Kidney (tissue), 14 donors: ENCODE measurements around the gene SLC49A3. TPM values are rescaled to one million over a fixed set of nuclear protein-coding genes. Genes with fewer than 3 reads are reported as not detected.
"Not testable (repeated sequence)": the region's sequence is repeated elsewhere in the genome, so short reads cannot be mapped to it uniquely, and the experiment has no call there.

Experiments used
- DNase-seq, 5 donors: peaks; one replicate each; pipeline ENCODE4 v3.0.0-alpha.2; 2013 to 2020
- FAIRE-seq: peaks from 2 replicates; lab custom pipeline; 2012; peaks lifted over from hg19 to GRCh38; lab: Jason Lieb, UNC
- H3K27ac ChIP-seq, 2 donors: one replicate each; pipeline ENCODE4 v1.7.0; 2013; ENCODE audit warnings: low read depth in 2 of 2, low read length in 2 of 2, inconsistent platforms in 1 of 2
- H3K27me3 ChIP-seq: one replicate; pipeline ENCODE4 v1.7.1; 2013; ENCODE audit warnings: low read length, inconsistent platforms; ENCODE audit not compliant: control insufficient read depth, insufficient read depth
- H3K36me3 ChIP-seq, 3 donors: one replicate each; pipeline versions ENCODE4 v1.7.0 to v1.7.1; 2013; ENCODE audit warnings: low read length in 3 of 3, control low read depth in 1 of 3, inconsistent platforms in 1 of 3; ENCODE audit not compliant: insufficient read depth in 3 of 3, control insufficient read depth in 2 of 3
- H3K4me1 ChIP-seq, 3 donors: one replicate each; pipeline versions ENCODE4 v1.7.0 to v1.7.1; 2013; ENCODE audit warnings: low read length in 3 of 3, inconsistent platforms in 1 of 3, low read depth in 1 of 3; ENCODE audit not compliant: control insufficient read depth in 2 of 3, insufficient read depth in 2 of 3
- H3K4me3 ChIP-seq, 3 donors: one replicate each; pipeline versions ENCODE4 v1.7.0 to v1.8.1; 2013; ENCODE audit warnings: low read length in 3 of 3, control low read depth in 1 of 3, inconsistent platforms in 1 of 3
- H3K9ac ChIP-seq, 3 donors: one replicate each; pipeline versions ENCODE4 v1.7.0 to v1.7.1; 2013; ENCODE audit warnings: low read length in 3 of 3, control low read depth in 1 of 3, inconsistent platforms in 1 of 3
- H3K9me3 ChIP-seq, 3 donors: one replicate each; pipeline versions ENCODE4 v1.7.0 to v1.7.1; 2013; ENCODE audit warnings: low read length in 3 of 3, control low read depth in 1 of 3, inconsistent platforms in 1 of 3; ENCODE audit not compliant: control insufficient read depth in 2 of 3, insufficient read depth in 1 of 3
- intact Hi-C: fragments of 100-400 bp; cut with DNase I; formaldehyde crosslinking; loops from one replicate; pipeline ENCODE4 v1.11.1; 2022
- polyA plus RNA-seq: library from polyadenylated mRNA; stranded (reverse); fragments of 350-450 nt; fragmentation: Illumina TruSeq; extraction: RNeasy Lipid Tissue Mini Kit (QIAGEN cat#74804); gene quantifications from one replicate; pipeline ENCODE4 v1.2.3, GENCODE V29; 2014; ENCODE audit warnings: low read depth, low replicate concordance; ENCODE audit not compliant: insufficient read depth
- total RNA-seq: library from RNA; stranded (reverse); fragmentation: NEBNext Ultra II Directional; extraction: Animal tissue kit (Norgen Biotek cat#: 25700); gene quantifications from one replicate; pipeline ENCODE4 v1.2.1, GENCODE V29; 2021
- TF ChIP-seq, protein P1 (sequence below): IDR thresholded peaks from 3 replicates; pipeline ENCODE4 v1.5.1; 2012; ENCODE audit warnings: mild to moderate bottlenecking, moderate library complexity, borderline replicate concordance; ENCODE audit not compliant: insufficient read depth; ENCODE audit errors: extremely low read depth
- donor health status: control.
- donor health status: control.
- donor health status: control.
- donor health status: control.
- donor health status: control.
- donor health status: DM: yes; HTN: yes; CAD: no.
- donor health status: Normal renal cell carcinoma (clear cell type).

Gene SLC49A3
- total and polyA plus RNA-seq, 2 donors from 2014 or later: 12.6 to 18.2 TPM

DNA sequence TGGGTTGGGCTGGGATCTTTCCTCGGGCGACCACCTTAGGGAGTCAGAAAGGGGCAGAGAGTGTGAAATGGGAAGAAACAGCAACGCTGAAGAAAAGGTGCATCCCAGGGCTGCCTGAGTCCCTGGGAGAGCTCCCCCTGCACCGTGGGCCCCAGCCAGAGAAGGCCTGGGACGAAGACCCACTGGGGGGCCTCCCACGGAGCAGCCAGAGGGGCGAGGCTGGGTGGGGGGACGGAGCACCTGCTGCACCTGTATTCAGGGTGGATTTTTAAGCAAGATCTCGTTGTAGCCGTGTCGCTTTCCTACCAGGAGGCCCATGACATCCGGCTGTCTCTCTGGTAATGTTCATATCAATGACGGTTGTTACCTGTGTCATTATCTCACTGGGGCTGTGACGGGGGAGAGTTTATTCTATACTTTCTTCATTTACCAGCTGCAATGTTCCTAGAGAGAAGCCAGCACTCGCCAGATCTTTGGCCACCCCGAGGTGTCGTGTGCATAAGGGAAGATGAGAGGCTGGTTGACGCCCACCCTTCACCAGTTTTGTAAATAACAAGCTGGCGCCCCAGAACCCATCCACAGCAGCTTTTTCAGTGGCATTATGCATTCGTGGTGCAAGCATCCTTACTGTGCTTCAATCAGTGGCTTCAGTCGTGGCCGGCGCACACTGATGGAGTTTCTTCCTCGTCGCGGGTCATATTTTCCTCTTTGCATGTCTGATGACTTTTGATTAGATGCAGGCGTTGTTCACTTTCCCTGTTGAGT, 11.0 kb upstream of the SLC49A3 start:
- H3K27ac ChIP-seq: no peak overlapping the region
- TF ChIP-seq, protein P1, sequence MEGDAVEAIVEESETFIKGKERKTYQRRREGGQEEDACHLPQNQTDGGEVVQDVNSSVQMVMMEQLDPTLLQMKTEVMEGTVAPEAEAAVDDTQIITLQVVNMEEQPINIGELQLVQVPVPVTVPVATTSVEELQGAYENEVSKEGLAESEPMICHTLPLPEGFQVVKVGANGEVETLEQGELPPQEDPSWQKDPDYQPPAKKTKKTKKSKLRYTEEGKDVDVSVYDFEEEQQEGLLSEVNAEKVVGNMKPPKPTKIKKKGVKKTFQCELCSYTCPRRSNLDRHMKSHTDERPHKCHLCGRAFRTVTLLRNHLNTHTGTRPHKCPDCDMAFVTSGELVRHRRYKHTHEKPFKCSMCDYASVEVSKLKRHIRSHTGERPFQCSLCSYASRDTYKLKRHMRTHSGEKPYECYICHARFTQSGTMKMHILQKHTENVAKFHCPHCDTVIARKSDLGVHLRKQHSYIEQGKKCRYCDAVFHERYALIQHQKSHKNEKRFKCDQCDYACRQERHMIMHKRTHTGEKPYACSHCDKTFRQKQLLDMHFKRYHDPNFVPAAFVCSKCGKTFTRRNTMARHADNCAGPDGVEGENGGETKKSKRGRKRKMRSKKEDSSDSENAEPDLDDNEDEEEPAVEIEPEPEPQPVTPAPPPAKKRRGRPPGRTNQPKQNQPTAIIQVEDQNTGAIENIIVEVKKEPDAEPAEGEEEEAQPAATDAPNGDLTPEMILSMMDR: no peak
- H3K36me3 ChIP-seq: no peaks in the 10 kb centered on the region
- H3K9ac ChIP-seq: no peak overlapping the region
- DNase-seq (peak in 1 of 5 donors; percentile 34), FAIRE-seq (no peak)
- peaks cover 0 to 2% (median 0%) of the 10 kb centered on the region in 3 donors for H3K4me1 ChIP-seq
- H3K9me3 ChIP-seq: no peaks in the 10 kb centered on the region
- intact Hi-C loops: no loop called here
- no peak overlapping the region for H3K4me3 ChIP-seq
- no peaks in the 10 kb centered on the region for H3K27me3 ChIP-seq

DNA sequence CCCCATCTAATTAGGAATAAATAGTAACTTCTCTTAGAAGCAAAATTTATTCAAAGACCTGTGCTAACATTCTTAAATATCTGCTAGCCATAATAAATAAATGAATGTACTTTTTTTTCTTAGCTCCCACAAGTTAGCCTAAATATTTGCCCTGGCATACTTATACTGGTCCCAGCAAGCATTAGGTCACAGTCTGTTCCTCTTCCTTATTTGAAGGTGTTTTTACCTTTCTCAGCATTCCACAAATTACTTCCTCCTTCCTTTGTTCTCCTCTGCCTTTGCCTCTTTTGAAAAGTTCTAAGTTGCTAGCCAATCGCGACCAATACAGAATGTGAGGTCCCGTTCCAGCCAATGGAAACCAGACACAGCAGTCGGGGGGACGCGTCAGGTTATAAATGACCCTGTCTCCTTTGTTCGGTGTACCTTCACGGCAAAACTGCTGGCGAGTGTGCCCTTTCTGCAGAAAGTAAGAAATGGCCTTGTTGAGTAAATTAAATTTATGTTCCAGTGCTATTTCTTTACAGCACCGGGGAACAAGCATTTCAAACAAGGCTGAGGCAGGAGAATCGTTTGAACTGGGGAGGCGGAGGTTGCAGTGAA, 5.5 kb upstream of the SLC49A3 start:
- H3K27me3 ChIP-seq, DNase-seq, H3K9ac ChIP-seq, H3K4me3 ChIP-seq, H3K36me3 ChIP-seq, FAIRE-seq, H3K27ac ChIP-seq, H3K9me3 ChIP-seq, intact Hi-C loops, H3K4me1 ChIP-seq: not testable (repeated sequence)

- Histone ChIP-seq H3K27ac (no peak overlapping the region), H3K9me3 (no peaks in the 10 kb centered on the region), H3K9ac (no peak overlapping the region), H3K4me3 (no peak overlapping the region), H3K27me3 (no peaks in the 10 kb centered on the region), H3K4me1 (peaks cover 0 to 17% (median 4%) of the 10 kb centered on the region in 3 donors), H3K36me3 (no peaks in the 10 kb centered on the region)
- intact Hi-C loops: no loop called here
- FAIRE-seq (no peak), DNase-seq (peak in 1 of 5 donors; percentile 58)
- TF ChIP-seq, protein P1: no peak
These were observed 4.0 kb upstream of the SLC49A3 start for GRCh38 chr4:692771-693554.

GRCh38 chr4:689723-690122, 772 bp upstream of the SLC49A3 start:
- Histone ChIP-seq H3K4me1 (peaks cover 0 to 29% (median 4%) of the 10 kb centered on the region in 3 donors), H3K9ac (peak overlapping the region in 1 of 3 donors; percentile 37), H3K27ac (no peak overlapping the region), H3K27me3 (no peaks in the 10 kb centered on the region), H3K9me3 (no peaks in the 10 kb centered on the region), H3K4me3 (peak overlapping the region in 1 of 3 donors; percentile 51), H3K36me3 (no peaks in the 10 kb centered on the region)
- FAIRE-seq (no peak), DNase-seq (peak in 1 of 5 donors; percentile 63)
- TF ChIP-seq, protein P1: no peak
- intact Hi-C loops: no loop called here
